NB4 (cell line): Measurements from ENCODE around the gene ITGA11.

ENCODE experiments used
- POLR2A ChIP-seq: IDR thresholded peaks from 2 replicates; pipeline ENCODE4 v1.6.1; 2011; ENCODE audit warnings: mild to moderate bottlenecking; ENCODE audit not compliant: insufficient read length; ENCODE audit errors: extremely low read depth
- TF ChIP-seq, protein P1 (sequence below): IDR thresholded peaks from one replicate; pipeline ENCODE4 v1.5.1; 2012; ENCODE audit warnings: low read depth, low read length
- TF ChIP-seq, protein P2 (sequence below): IDR thresholded peaks from 2 replicates; pipeline ENCODE4 v1.6.1; 2011; ENCODE audit warnings: low read depth, low read length

DNA sequence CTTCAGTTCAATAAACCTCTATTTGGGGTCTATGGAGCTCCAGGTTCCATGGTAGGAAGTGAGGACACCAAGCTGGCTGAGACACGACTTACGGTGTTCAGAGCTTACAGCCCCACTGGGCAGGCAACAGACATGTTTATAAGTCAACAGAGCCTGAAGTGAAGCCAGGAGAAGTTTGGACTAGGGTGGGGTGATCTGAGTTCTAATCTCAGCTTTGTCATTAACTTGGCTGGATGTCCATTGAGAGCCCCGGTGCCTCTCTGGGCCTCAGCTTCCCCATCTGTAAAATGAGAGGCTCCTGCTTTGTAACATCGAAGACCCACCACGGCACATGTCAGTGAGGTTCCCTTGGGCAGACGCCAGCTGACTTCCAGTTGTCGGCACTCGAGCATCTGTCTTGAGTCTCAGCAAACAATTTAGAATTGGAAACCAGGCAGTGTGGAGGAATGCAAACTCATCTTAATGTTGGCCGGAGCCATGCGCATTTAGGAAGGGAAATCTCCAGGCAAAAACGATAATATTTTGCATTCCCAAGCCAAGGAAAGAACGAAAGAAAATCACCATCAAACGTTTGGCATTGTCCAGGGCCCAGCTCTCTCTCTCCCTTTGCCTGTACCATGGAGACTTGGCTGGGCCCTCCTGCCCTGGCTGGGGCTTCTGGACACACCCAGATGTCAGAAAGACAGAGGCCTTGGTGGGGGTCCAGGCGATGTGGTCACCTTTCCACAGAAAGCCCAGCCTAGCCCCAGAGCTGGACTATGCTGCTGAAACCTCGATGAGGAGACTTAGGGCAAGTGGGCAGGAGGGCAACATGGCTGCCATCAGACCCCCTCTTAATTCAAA lies 18.4 kb downstream of the ITGA11 start:
- TF ChIP-seq POLR2A: no peak
- TF ChIP-seq, protein P1, sequence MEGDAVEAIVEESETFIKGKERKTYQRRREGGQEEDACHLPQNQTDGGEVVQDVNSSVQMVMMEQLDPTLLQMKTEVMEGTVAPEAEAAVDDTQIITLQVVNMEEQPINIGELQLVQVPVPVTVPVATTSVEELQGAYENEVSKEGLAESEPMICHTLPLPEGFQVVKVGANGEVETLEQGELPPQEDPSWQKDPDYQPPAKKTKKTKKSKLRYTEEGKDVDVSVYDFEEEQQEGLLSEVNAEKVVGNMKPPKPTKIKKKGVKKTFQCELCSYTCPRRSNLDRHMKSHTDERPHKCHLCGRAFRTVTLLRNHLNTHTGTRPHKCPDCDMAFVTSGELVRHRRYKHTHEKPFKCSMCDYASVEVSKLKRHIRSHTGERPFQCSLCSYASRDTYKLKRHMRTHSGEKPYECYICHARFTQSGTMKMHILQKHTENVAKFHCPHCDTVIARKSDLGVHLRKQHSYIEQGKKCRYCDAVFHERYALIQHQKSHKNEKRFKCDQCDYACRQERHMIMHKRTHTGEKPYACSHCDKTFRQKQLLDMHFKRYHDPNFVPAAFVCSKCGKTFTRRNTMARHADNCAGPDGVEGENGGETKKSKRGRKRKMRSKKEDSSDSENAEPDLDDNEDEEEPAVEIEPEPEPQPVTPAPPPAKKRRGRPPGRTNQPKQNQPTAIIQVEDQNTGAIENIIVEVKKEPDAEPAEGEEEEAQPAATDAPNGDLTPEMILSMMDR: no peak
- TF ChIP-seq, protein P2, sequence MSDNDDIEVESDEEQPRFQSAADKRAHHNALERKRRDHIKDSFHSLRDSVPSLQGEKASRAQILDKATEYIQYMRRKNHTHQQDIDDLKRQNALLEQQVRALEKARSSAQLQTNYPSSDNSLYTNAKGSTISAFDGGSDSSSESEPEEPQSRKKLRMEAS: no peak
